HEK293 (cell line): ENCODE measurements around the gene SINHCAF.

Experiments
- CTCF ChIA-PET: fragments of 350-600 bp; formaldehyde crosslinking; extraction: SDS; loops from one replicate; lab custom pipeline; 2021; ENCODE audit warnings: antibody characterized with exemption; lab: Yijun Ruan, JAX
- POLR2A ChIA-PET: fragments of 300-600 bp; formaldehyde crosslinking; extraction: SDS; loops from one replicate; lab custom pipeline; 2020; ENCODE audit warnings: antibody characterized with exemption, inconsistent platforms; lab: Yijun Ruan, JAX
- H3K27ac ChIP-seq: fragments of 200-500 bp; sonication (Bioruptor generic); 2 replicates; pipeline ENCODE4 v1.5.1; 2014; ENCODE audit warnings: low read depth, low read length, control low read depth, inconsistent platforms; ENCODE audit errors: extremely low read depth
- H3K36me3 ChIP-seq, 2 experiments: fragments of 200-500 bp in 1 of 2; sonication (Bioruptor generic) in 1 of 2; 1 replicate in 1 of 2; 2 replicates in 1 of 2; pipeline ENCODE4 v1.5.1; 2014 to 2017; ENCODE audit warnings: inconsistent platforms in 2 of 2, low read length in 2 of 2; ENCODE audit not compliant: control insufficient read depth in 2 of 2, insufficient read depth in 1 of 2
- H3K4me1 ChIP-seq: fragments of 200-500 bp; sonication (Bioruptor generic); 2 replicates; pipeline ENCODE4 v1.5.1; 2014; ENCODE audit warnings: mild to moderate bottlenecking, low read length, inconsistent platforms; ENCODE audit not compliant: control insufficient read depth, insufficient read depth
- H3K4me3 ChIP-seq: 2 replicates; pipeline ENCODE4 v1.5.1; 2011; ENCODE audit warnings: low read depth, mild to moderate bottlenecking, control low read depth, low read length, moderate library complexity
- H3K9me3 ChIP-seq: fragments of 200-500 bp; sonication (Bioruptor generic); 2 replicates; pipeline ENCODE4 v1.5.1; 2014; ENCODE audit warnings: low read depth, low read length, inconsistent platforms; ENCODE audit not compliant: control insufficient read depth, insufficient read depth
- FEZF1 ChIP-seq: fragments of 450-650 bp; formaldehyde crosslinking; IDR thresholded peaks from 2 replicates; pipeline ENCODE4 v1.5.1; 2016; ENCODE audit warnings: missing biosample characterization, missing genetic modification characterization
- GFI1B ChIP-seq: fragments of 450-650 bp; formaldehyde crosslinking; IDR thresholded peaks from 2 replicates; pipeline ENCODE4 v1.5.1; 2016; ENCODE audit warnings: missing biosample characterization, missing genetic modification characterization
- MEIS1 ChIP-seq: sonication (generic); formaldehyde crosslinking; IDR thresholded peaks from 2 replicates; pipeline ENCODE4 v1.8.1; 2022; ENCODE audit warnings: missing genetic modification reagents, mild to moderate bottlenecking, borderline replicate concordance
- SP7 ChIP-seq: fragments of 450-650 bp; formaldehyde crosslinking; IDR thresholded peaks from 2 replicates; pipeline ENCODE4 v1.5.1; 2016; ENCODE audit warnings: missing biosample characterization, missing genetic modification characterization
- WT1 ChIP-seq: fragments of 450-650 bp; formaldehyde crosslinking; IDR thresholded peaks from 2 replicates; pipeline ENCODE4 v1.5.1; 2016; ENCODE audit warnings: missing biosample characterization, missing genetic modification characterization
- ZBTB17 ChIP-seq: fragments of 450-650 bp; formaldehyde crosslinking; IDR thresholded peaks from 2 replicates; pipeline ENCODE4 v1.5.1; 2016; ENCODE audit warnings: missing biosample characterization, missing genetic modification characterization
- ZNF146 ChIP-seq: fragments of 450-650 bp; formaldehyde crosslinking; IDR thresholded peaks from 2 replicates; pipeline ENCODE4 v1.5.1; 2016; ENCODE audit warnings: missing biosample characterization, missing genetic modification characterization
- ZNF174 ChIP-seq: fragments of 450-650 bp; formaldehyde crosslinking; IDR thresholded peaks from 2 replicates; pipeline ENCODE4 v1.5.0; 2017; ENCODE audit warnings: missing biosample characterization, mild to moderate bottlenecking, missing genetic modification characterization
- ZNF19 ChIP-seq: fragments of 450-650 bp; formaldehyde crosslinking; IDR thresholded peaks from 2 replicates; pipeline ENCODE4; 2016; ENCODE audit warnings: missing biosample characterization, missing genetic modification characterization, low read depth
- ZNF248 ChIP-seq: fragments of 450-650 bp; formaldehyde crosslinking; IDR thresholded peaks from 2 replicates; pipeline ENCODE4 v1.5.1; 2017; ENCODE audit warnings: missing biosample characterization, missing genetic modification characterization
- ZNF366 ChIP-seq: fragments of 450-650 bp; formaldehyde crosslinking; conservative IDR thresholded peaks from 2 replicates; pipeline ENCODE4 v1.5.1; 2016; ENCODE audit warnings: missing biosample characterization, missing genetic modification characterization
- ZNF416 ChIP-seq: fragments of 450-650 bp; formaldehyde crosslinking; IDR thresholded peaks from 2 replicates; pipeline ENCODE4 v1.5.1; 2016; ENCODE audit warnings: missing biosample characterization, missing genetic modification characterization
- ZNF530 ChIP-seq: fragments of 450-650 bp; formaldehyde crosslinking; IDR thresholded peaks from 2 replicates; pipeline ENCODE4 v1.5.1; 2016; ENCODE audit warnings: low read depth, missing biosample characterization, missing genetic modification characterization
- ZNF544 ChIP-seq: fragments of 450-650 bp; formaldehyde crosslinking; IDR thresholded peaks from 2 replicates; pipeline ENCODE4 v1.5.0; 2017; ENCODE audit warnings: missing biosample characterization, missing genetic modification characterization
- ZNF571 ChIP-seq: fragments of 450-650 bp; formaldehyde crosslinking; IDR thresholded peaks from 2 replicates; pipeline ENCODE4 v1.5.0; 2017; ENCODE audit warnings: missing biosample characterization, missing genetic modification characterization
- ZNF623 ChIP-seq: fragments of 450-650 bp; formaldehyde crosslinking; IDR thresholded peaks from 2 replicates; pipeline ENCODE4 v1.5.1; 2016; ENCODE audit warnings: missing biosample characterization, missing genetic modification characterization
- TF ChIP-seq, protein P1 (sequence below): fragments of 450-650 bp; formaldehyde crosslinking; IDR thresholded peaks from 2 replicates; pipeline ENCODE4 v1.5.1; 2016; ENCODE audit warnings: missing biosample characterization, missing genetic modification characterization
- TF ChIP-seq, protein P2 (sequence below): fragments of 450-650 bp; formaldehyde crosslinking; IDR thresholded peaks from 2 replicates; pipeline ENCODE4 v1.5.1; 2016; ENCODE audit warnings: missing biosample characterization, missing genetic modification characterization
- TF ChIP-seq, protein P3 (sequence below): fragments of 450-650 bp; formaldehyde crosslinking; IDR thresholded peaks from 2 replicates; pipeline ENCODE4 v1.5.1; 2017; ENCODE audit warnings: missing biosample characterization, missing genetic modification characterization
- TF ChIP-seq, protein P4 (sequence below): fragments of 450-650 bp; formaldehyde crosslinking; IDR thresholded peaks from 2 replicates; pipeline ENCODE4 v1.5.1; 2016; ENCODE audit warnings: missing biosample characterization, missing genetic modification characterization, low read depth
- TF ChIP-seq, protein P5 (sequence below): fragments of 450-650 bp; formaldehyde crosslinking; IDR thresholded peaks from 2 replicates; pipeline ENCODE4 v1.5.1; 2017; ENCODE audit warnings: missing biosample characterization, missing genetic modification characterization
- TF ChIP-seq, protein P6 (sequence below): fragments of 450-650 bp; IDR thresholded peaks from 2 replicates; pipeline ENCODE4 v1.5.1; 2018; ENCODE audit warnings: missing biosample characterization, mild to moderate bottlenecking, missing genetic modification characterization

Gene SINHCAF

DNA sequence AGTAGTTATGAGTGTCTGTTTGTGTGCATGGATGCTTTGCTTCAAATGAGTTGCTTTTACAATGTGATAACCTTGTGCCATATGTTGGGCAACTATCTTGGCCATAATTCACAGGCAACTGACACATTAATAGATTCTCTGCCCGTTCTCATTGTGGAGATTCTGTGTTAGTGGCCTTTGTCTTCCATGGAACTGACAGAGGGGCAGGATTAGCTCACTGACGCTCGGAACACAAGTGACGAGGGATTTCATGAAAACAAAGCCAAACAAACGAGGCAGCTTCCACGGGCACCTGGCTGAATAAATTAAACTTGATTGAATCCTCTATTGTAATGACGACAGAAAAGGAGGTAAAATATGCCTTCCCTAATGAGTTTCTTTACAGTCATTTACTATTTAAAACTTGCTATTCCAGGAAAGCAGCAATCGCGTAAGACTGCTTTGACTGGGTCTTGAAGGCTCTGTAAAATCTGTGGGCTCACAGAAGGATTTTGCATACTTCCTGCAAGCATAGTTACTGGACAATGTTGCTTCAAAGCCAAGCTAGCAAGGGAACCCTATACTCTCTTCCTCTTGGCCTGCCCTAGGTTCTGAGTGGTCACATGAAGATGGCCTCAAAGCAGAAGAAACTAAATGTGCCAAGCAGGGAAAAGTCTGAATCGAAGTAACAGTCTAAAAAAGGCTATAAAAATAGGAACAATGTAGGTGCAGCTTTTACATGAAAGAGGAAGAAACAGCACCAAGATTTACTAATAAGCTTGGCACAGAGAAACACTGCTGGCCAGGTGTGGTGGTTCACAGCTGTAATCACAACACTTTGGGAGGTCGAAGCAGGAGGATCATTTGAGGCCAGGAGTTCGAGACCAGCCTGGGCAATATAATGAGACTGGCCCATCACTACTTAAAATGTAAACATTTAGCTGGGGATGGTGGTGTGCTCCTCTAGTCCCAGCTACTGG lies 28.1 kb upstream of the SINHCAF start (continued):
- TF ChIP-seq, protein P1, sequence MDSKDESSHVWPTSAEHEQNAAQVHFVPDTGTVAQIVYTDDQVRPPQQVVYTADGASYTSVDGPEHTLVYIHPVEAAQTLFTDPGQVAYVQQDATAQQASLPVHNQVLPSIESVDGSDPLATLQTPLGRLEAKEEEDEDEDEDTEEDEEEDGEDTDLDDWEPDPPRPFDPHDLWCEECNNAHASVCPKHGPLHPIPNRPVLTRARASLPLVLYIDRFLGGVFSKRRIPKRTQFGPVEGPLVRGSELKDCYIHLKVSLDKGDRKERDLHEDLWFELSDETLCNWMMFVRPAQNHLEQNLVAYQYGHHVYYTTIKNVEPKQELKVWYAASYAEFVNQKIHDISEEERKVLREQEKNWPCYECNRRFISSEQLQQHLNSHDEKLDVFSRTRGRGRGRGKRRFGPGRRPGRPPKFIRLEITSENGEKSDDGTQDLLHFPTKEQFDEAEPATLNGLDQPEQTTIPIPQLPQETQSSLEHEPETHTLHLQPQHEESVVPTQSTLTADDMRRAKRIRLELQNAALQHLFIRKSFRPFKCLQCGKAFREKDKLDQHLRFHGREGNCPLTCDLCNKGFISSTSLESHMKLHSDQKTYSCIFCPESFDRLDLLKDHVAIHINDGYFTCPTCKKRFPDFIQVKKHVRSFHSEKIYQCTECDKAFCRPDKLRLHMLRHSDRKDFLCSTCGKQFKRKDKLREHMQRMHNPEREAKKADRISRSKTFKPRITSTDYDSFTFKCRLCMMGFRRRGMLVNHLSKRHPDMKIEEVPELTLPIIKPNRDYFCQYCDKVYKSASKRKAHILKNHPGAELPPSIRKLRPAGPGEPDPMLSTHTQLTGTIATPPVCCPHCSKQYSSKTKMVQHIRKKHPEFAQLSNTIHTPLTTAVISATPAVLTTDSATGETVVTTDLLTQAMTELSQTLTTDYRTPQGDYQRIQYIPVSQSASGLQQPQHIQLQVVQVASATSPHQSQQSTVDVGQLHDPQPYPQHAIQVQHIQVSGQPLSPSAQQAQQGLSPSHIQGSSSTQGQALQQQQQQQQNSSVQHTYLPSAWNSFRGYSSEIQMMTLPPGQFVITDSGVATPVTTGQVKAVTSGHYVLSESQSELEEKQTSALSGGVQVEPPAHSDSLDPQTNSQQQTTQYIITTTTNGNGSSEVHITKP (tag by site-specific recombination), result no peak
- TF ChIP-seq ZNF19 (tag by site-specific recombination), result no peak
- no peak for TF ChIP-seq ZNF146 (tag by site-specific recombination)
- TF ChIP-seq, protein P2, sequence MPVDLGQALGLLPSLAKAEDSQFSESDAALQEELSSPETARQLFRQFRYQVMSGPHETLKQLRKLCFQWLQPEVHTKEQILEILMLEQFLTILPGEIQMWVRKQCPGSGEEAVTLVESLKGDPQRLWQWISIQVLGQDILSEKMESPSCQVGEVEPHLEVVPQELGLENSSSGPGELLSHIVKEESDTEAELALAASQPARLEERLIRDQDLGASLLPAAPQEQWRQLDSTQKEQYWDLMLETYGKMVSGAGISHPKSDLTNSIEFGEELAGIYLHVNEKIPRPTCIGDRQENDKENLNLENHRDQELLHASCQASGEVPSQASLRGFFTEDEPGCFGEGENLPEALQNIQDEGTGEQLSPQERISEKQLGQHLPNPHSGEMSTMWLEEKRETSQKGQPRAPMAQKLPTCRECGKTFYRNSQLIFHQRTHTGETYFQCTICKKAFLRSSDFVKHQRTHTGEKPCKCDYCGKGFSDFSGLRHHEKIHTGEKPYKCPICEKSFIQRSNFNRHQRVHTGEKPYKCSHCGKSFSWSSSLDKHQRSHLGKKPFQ (tag by site-specific recombination), result no peak
- no peak for TF ChIP-seq ZNF571 (tag by site-specific recombination)
- TF ChIP-seq ZNF248 (tag by site-specific recombination), result no peak
- TF ChIP-seq MEIS1, result no peak
- TF ChIP-seq, protein P3, sequence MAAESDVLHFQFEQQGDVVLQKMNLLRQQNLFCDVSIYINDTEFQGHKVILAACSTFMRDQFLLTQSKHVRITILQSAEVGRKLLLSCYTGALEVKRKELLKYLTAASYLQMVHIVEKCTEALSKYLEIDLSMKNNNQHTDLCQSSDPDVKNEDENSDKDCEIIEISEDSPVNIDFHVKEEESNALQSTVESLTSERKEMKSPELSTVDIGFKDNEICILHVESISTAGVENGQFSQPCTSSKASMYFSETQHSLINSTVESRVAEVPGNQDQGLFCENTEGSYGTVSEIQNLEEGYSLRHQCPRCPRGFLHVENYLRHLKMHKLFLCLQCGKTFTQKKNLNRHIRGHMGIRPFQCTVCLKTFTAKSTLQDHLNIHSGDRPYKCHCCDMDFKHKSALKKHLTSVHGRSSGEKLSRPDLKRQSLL, result no peak
- TF ChIP-seq ZNF174, result no peak
- TF ChIP-seq, protein P4, sequence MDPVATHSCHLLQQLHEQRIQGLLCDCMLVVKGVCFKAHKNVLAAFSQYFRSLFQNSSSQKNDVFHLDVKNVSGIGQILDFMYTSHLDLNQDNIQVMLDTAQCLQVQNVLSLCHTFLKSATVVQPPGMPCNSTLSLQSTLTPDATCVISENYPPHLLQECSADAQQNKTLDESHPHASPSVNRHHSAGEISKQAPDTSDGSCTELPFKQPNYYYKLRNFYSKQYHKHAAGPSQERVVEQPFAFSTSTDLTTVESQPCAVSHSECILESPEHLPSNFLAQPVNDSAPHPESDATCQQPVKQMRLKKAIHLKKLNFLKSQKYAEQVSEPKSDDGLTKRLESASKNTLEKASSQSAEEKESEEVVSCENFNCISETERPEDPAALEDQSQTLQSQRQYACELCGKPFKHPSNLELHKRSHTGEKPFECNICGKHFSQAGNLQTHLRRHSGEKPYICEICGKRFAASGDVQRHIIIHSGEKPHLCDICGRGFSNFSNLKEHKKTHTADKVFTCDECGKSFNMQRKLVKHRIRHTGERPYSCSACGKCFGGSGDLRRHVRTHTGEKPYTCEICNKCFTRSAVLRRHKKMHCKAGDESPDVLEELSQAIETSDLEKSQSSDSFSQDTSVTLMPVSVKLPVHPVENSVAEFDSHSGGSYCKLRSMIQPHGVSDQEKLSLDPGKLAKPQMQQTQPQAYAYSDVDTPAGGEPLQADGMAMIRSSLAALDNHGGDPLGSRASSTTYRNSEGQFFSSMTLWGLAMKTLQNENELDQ, result no peak
- no peak for TF ChIP-seq ZNF416 (tag by site-specific recombination)
- TF ChIP-seq ZNF544, result no peak

DNA sequence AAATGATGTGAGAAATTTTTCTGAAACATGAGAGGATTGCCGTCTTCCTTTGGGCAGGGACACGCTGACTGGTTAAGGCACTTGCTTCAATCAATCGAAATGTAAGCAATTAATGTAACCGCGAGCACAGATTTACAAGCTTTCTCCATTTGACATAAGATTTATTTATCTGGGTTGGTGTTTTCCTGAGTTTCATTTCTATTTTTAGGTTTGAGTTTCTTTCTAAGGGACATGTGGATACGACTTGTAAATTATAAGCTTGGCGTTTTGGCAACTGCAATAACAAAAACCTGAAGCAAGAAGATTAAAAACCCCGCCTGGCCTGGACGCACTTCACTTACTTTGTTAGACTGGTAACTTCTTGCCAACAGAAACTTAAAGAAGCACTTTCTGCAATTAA lies 20.3 kb upstream of the SINHCAF start:
- CTCF ChIA-PET, result no interaction called here
- POLR2A ChIA-PET, result no interaction called here
- H3K27ac ChIP-seq, result no peak overlapping the region
- 0 out of 2 replicates have a peak, but pooled peaks have one; percentile 17 for TF ChIP-seq WT1
- no peak for TF ChIP-seq ZNF623
- TF ChIP-seq, protein P5, sequence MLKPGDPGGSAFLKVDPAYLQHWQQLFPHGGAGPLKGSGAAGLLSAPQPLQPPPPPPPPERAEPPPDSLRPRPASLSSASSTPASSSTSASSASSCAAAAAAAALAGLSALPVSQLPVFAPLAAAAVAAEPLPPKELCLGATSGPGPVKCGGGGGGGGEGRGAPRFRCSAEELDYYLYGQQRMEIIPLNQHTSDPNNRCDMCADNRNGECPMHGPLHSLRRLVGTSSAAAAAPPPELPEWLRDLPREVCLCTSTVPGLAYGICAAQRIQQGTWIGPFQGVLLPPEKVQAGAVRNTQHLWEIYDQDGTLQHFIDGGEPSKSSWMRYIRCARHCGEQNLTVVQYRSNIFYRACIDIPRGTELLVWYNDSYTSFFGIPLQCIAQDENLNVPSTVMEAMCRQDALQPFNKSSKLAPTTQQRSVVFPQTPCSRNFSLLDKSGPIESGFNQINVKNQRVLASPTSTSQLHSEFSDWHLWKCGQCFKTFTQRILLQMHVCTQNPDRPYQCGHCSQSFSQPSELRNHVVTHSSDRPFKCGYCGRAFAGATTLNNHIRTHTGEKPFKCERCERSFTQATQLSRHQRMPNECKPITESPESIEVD, result peak; percentile 91
- peak; percentile 31; the same call in 1 of the 2 replicates for TF ChIP-seq ZNF366
- peak; percentile 50 for TF ChIP-seq SP7 (tag by site-specific recombination)
- peak; percentile 73 for TF ChIP-seq GFI1B (tag by site-specific recombination)
- TF ChIP-seq, protein P6, sequence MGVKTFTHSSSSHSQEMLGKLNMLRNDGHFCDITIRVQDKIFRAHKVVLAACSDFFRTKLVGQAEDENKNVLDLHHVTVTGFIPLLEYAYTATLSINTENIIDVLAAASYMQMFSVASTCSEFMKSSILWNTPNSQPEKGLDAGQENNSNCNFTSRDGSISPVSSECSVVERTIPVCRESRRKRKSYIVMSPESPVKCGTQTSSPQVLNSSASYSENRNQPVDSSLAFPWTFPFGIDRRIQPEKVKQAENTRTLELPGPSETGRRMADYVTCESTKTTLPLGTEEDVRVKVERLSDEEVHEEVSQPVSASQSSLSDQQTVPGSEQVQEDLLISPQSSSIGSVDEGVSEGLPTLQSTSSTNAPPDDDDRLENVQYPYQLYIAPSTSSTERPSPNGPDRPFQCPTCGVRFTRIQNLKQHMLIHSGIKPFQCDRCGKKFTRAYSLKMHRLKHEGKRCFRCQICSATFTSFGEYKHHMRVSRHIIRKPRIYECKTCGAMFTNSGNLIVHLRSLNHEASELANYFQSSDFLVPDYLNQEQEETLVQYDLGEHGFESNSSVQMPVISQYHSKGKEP (tag by site-specific recombination), result 0 out of 2 replicates have a peak, but pooled peaks have one; percentile 36
- TF ChIP-seq FEZF1, result peak; percentile 54
- 0 out of 2 replicates have a peak, but pooled peaks have one; percentile 5 for TF ChIP-seq ZBTB17 (tag by site-specific recombination)
- no peak for TF ChIP-seq ZNF530
- H3K9me3 ChIP-seq, result no peaks in the 10 kb centered on the region
- H3K4me3 ChIP-seq, result no peak overlapping the region
- peaks cover 8% of the 10 kb centered on the region; the same call in 1 of the 2 replicates for H3K4me1 ChIP-seq
- no peaks in the 10 kb centered on the region for H3K36me3 ChIP-seq
